ENCODE results near the gene EN1. TPM values are rescaled to one million over a fixed set of nuclear protein-coding genes. Genes with fewer than 3 reads are reported as not detected.

The EN1 gene
- total RNA-seq, 4 donors from 2014 or later = 0.88 to 2.4 (median 1.2) TPM

DNA sequence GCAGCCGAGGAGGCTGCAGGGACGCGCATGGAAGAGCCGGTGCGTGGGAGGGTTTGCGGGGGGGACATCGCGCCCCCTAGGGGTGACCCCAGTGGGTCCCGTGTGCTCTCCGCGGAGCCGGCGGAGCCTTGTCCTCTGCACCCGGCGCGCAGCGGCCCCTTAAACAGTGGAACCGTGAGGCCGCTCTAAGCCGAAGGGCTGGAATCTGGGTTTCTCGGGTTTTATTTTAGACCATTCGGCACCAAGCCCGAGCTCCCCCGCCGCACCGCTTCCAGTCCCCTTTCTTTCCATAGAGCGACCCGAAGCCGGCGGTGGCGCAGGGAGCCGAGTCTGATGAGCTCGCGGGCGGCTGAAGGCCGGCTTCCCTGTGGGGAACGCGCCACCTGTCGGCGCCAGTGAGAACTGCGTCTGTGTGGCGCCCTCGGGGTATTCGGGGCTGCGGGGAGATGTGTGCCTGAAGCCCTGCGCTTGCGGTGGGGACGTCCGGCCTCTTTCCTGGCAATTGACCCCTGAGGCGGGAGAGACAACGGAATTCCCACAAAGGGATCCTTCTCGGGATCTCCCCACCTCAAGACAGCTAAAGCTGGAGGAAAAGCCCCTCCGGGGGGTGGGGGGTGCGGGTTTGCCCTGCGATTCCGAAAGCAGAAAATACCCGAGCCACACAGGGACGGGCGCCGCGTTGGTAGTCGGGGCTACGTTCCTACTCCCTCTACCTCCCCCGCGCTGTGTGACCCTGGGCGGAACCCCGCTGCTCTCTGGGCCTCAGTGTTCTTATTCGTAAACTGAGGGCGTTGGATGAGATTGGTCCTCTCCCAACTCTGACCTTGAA, 8.2 kb upstream of the EN1 start:
- no peak for TF ChIP-seq CTCF (IDR thresholded peaks at IDR 0.05; ENCODE audit: low read depth)

DNA sequence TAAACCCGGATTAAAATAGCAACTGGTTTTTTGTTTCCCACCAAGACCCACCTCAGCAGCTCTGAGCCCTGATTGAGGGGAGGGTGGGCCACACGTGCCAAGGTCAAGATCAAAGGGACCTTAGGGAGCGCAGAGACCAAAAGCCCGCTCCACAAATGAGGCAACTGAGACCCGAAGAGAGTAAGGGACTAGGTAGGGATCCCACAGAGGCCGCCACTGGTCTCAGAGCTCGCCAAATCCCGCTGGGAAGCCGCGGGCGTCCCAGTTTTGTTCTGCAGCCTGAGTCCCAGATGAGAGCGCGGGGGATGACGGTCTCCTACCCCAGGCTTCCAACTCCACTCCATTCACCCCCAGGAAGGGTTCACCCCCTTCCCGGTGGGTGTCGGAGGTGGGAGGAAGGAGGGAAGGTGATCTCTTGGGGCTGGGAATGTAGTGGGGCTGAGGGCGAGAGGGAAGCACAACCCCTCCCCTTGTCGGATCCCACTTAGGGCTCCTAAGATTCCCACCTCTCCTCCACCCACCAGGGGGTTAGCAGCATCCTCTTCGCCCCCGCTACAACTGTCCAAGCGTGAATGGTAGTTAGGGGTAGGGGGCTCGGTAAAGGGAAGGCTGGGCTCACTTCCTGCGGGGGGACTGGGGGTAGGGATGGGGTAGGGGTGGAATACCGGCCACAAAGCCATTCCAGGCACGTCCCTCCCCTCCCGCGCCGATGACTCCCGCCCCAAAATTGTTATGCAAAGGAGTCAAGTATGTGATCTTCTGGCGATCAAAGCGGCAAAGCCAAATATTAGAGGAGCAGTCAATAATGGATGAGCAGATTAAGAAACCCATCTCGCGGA, 7.3 kb upstream of the EN1 start:
- TF ChIP-seq CTCF (IDR thresholded peaks at IDR 0.05; ENCODE audit: low read depth) = no peak

DNA sequence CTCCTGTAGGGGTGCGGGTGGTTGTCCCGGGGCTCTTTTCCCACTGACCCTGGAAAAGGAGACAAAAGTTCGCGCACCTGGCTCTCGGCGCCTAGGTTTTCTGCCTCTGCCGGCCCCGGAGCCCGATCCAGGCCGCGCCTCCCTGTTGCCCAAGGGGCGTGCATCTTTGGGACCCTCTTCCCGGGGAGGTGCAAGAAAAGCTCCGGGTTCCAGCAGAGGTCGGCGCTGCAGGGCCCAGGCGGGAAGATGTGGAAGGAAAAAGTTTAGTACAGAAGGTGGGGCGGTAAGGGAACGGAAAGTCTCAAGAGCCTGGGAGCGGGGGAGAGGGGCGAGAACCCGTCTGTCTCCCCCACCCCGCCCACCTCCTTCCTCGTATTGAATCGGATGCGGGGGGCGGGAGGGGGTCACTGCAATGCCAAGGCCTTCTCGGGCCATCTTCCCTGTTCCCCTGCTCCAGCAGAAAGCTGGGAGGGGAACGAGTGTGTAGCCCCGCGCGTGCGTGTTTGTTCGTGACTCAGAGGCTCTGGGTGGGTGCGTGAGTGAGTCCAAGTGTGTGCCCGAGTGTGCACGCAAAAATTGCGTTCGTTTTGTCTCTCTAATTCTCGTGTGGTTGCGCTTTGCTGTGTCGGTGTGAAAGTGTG, 6.3 kb upstream of the EN1 start:
- TF ChIP-seq CTCF (IDR thresholded peaks at IDR 0.05; ENCODE audit: low read depth) = no peak

DNA sequence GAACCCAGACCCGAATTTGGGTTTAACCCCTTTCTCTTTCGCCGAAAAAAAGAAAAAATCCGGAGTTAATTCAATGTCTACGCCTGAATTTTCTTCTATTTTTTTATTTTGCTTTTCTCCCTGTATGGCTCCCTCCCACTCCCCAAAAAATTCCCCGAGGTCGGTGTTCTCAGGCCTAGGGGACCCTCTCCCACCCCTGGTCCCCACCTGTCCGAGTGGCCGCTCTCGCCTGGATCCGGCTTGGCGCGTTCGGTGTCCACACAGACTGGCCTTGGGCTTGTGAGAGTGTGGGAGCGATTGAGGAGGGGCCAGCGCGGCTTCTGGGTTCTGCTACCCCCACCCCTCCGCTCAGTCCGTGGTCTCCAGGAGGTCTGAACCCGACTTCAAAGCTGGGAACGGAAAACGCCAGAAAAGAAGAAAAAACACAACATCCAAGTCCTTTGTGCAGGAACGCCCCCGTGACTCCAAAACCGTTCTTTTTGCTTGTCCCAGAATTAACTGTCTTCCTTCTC, 5.7 kb upstream of the EN1 start:
- no peak for TF ChIP-seq CTCF (IDR thresholded peaks at IDR 0.05; ENCODE audit: low read depth)

- TF ChIP-seq CTCF (IDR thresholded peaks at IDR 0.05; ENCODE audit: low read depth) = no peak
These were observed 5.2 kb upstream of the EN1 start for GRCh38 chr2:118852605-118853128.

DNA sequence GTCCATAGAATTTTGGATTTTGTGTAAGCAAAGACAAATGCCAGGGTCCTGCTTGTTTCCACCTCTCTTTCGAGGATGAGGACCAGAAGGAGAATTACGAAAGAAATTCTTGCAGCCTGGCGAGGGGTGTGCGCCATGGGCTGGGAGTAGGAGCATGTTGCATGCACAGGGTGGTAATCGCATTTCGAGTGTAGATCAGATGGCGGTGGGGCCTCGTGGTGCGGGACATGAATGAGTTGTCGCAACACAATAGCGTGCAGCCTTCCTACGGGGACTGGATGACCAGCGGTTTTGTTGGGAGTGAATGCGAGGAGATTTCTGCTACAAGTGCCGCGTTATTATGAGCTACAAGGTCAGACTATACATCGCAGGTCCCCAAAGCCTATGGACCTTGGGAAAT, 4.2 kb upstream of the EN1 start:
- no peak for TF ChIP-seq CTCF (IDR thresholded peaks at IDR 0.05; ENCODE audit: low read depth)
